UCSD-AML1 (cell line): ENCODE results near the gene LDLRAD3.

Experiments used
- DNase-seq: peaks from one replicate; lab custom pipeline; 2025; ENCODE audit not compliant: unreplicated experiment; lab: John Stamatoyannopoulos, UW

LDLRAD3 gene

GRCh38 chr11:36193290-36193619 lies 249.4 kb downstream of the LDLRAD3 start:
- no peak for DNase-seq

GRCh38 chr11:36193721-36194120 lies 249.9 kb downstream of the LDLRAD3 start:
- DNase-seq: no peak

GRCh38 chr11:36195496-36196354 lies 251.9 kb downstream of the LDLRAD3 start:
- DNase-seq: no peak

GRCh38 chr11:36196411-36196998 lies 252.6 kb downstream of the LDLRAD3 start:
- DNase-seq: no peak

- no peak for DNase-seq
These were observed 257.5 kb downstream of the LDLRAD3 start for GRCh38 chr11:36201411-36201810.

GRCh38 chr11:36205536-36205935 lies 261.7 kb downstream of the LDLRAD3 start:
- no peak for DNase-seq

- no peak for DNase-seq
These were observed 266.7 kb downstream of the LDLRAD3 start for GRCh38 chr11:36210529-36210928.

- no peak for DNase-seq
These were observed 268.0 kb downstream of the LDLRAD3 start for GRCh38 chr11:36211761-36212430.

GRCh38 chr11:36212564-36213392 lies 268.9 kb downstream of the LDLRAD3 start:
- no peak for DNase-seq

- no peak for DNase-seq
These were observed 269.6 kb downstream of the LDLRAD3 start for GRCh38 chr11:36213393-36213840.

GRCh38 chr11:36214480-36214879 lies 270.6 kb downstream of the LDLRAD3 start:
- DNase-seq: no peak

GRCh38 chr11:36214976-36215692 lies 271.3 kb downstream of the LDLRAD3 start:
- DNase-seq: no peak

GRCh38 chr11:36215693-36216060 lies 271.8 kb downstream of the LDLRAD3 start:
- DNase-seq: no peak

- DNase-seq: no peak
These were observed 272.3 kb downstream of the LDLRAD3 start for GRCh38 chr11:36216061-36216615.

- no peak for DNase-seq
These were observed 274.5 kb downstream of the LDLRAD3 start for GRCh38 chr11:36218283-36218921.

- no peak for DNase-seq
These were observed 276.1 kb downstream of the LDLRAD3 start for GRCh38 chr11:36219996-36220395.

- DNase-seq: no peak
These were observed 279.2 kb downstream of the LDLRAD3 start for GRCh38 chr11:36222831-36223635.

- no peak for DNase-seq
These were observed 280.5 kb downstream of the LDLRAD3 start for GRCh38 chr11:36224209-36224882.
